SK-N-SH treated with all-trans-retinoic acid at 6 μM for 48 hours (cell line): Measurements from ENCODE around the gene ADAM22.
"Not testable (repeated sequence)": the region's sequence is repeated elsewhere in the genome, so short reads cannot be mapped to it uniquely, and the experiment has no call there.

Source experiments
- ATAC-seq: fragments of 200-7000 bp; cut with Tn5 transposase; 3 replicates; pipeline ENCODE4 v1.9.1; 2020; ENCODE audit warnings: mild to moderate bottlenecking, moderate library complexity
- ARNTL ChIP-seq: fragments of 450-650 bp; formaldehyde crosslinking; IDR thresholded peaks from 2 replicates; pipeline ENCODE4 v1.5.0; 2020; ENCODE audit warnings: low read depth, mild to moderate bottlenecking, moderate library complexity, borderline replicate concordance
- BACH2 ChIP-seq: fragments of 250-450 bp; sonication (Bioruptor Pico); IDR thresholded peaks from 2 replicates; pipeline ENCODE4 v1.9.0; 2021; ENCODE audit warnings: mild to moderate bottlenecking, borderline replicate concordance
- CREB5 ChIP-seq: fragments of 250-450 bp; sonication (Bioruptor Pico); IDR thresholded peaks from 2 replicates; pipeline ENCODE4 v1.5.1; 2020; ENCODE audit warnings: low read depth, mild to moderate bottlenecking, moderate library complexity
- CSDC2 ChIP-seq: fragments of 250-450 bp; sonication (Bioruptor Pico); IDR thresholded peaks from 2 replicates; pipeline ENCODE4 v1.5.0; 2020; ENCODE audit warnings: mild to moderate bottlenecking, moderate library complexity
- ESRRG ChIP-seq: fragments of 250-450 bp; sonication (Bioruptor Pico); IDR thresholded peaks from 2 replicates; pipeline ENCODE4 v1.6.1; 2021; ENCODE audit warnings: mild to moderate bottlenecking
- ISL1 ChIP-seq: fragments of 250-450 bp; sonication (Bioruptor Pico); IDR thresholded peaks from 2 replicates; pipeline ENCODE4 v2.1.2; 2022; ENCODE audit warnings: mild to moderate bottlenecking, moderate library complexity
- PPARA ChIP-seq: fragments of 250-450 bp; sonication (Bioruptor Pico); IDR thresholded peaks from 2 replicates; pipeline ENCODE4 v1.5.0; 2020; ENCODE audit warnings: mild to moderate bottlenecking, borderline replicate concordance
- RARB ChIP-seq: fragments of 250-450 bp; sonication (Bioruptor Pico); IDR thresholded peaks from 2 replicates; pipeline ENCODE4 v1.8.0; 2021; ENCODE audit warnings: mild to moderate bottlenecking, moderate library complexity
- SNAI2 ChIP-seq: fragments of 250-450 bp; sonication (Bioruptor Pico); IDR thresholded peaks from 2 replicates; pipeline ENCODE4 v1.5.0; 2020; ENCODE audit warnings: mild to moderate bottlenecking, moderate library complexity
- TCF4 ChIP-seq: fragments of 250-450 bp; sonication (Bioruptor Pico); IDR thresholded peaks from 2 replicates; pipeline ENCODE4 v1.8.0; 2021; ENCODE audit warnings: mild to moderate bottlenecking, moderate library complexity, borderline replicate concordance
- TOX ChIP-seq: fragments of 250-450 bp; sonication (Bioruptor Pico); IDR thresholded peaks from 2 replicates; pipeline ENCODE4 v1.8.0; 2021; ENCODE audit warnings: mild to moderate bottlenecking, moderate library complexity, borderline replicate concordance
- ZC3H10 ChIP-seq: fragments of 250-450 bp; sonication (Bioruptor Pico); IDR thresholded peaks from 2 replicates; pipeline ENCODE4 v1.5.1; 2021; ENCODE audit warnings: mild to moderate bottlenecking, moderate library complexity
- ZFP3 ChIP-seq: fragments of 250-450 bp; sonication (Bioruptor Pico); IDR thresholded peaks from 2 replicates; pipeline ENCODE4 v1.5.0; 2020; ENCODE audit warnings: mild to moderate bottlenecking, moderate library complexity
- ZFP30 ChIP-seq: fragments of 450-650 bp; formaldehyde crosslinking; IDR thresholded peaks from 2 replicates; pipeline ENCODE4 v1.5.0; 2022; ENCODE audit warnings: mild to moderate bottlenecking, moderate library complexity
- ZNF565 ChIP-seq: fragments of 450-650 bp; formaldehyde crosslinking; conservative IDR thresholded peaks from 2 replicates; pipeline ENCODE4 v1.5.0; 2020; ENCODE audit warnings: low read depth, mild to moderate bottlenecking, moderate library complexity
- ZNF70 ChIP-seq: fragments of 450-650 bp; formaldehyde crosslinking; IDR thresholded peaks from 2 replicates; pipeline ENCODE4 v1.5.0; 2020; ENCODE audit warnings: mild to moderate bottlenecking, moderate library complexity
- ZNF8 ChIP-seq: fragments of 450-650 bp; formaldehyde crosslinking; IDR thresholded peaks from 2 replicates; pipeline ENCODE4 v1.5.0; 2020; ENCODE audit warnings: mild to moderate bottlenecking, moderate library complexity
- TF ChIP-seq, protein P1 (sequence below): fragments of 250-450 bp; sonication (Bioruptor Pico); IDR thresholded peaks from 2 replicates; pipeline ENCODE4 v1.8.0; 2020; ENCODE audit warnings: mild to moderate bottlenecking, moderate library complexity, borderline replicate concordance
- TF ChIP-seq, protein P2 (sequence below): fragments of 250-450 bp; sonication (Bioruptor Pico); IDR thresholded peaks from 2 replicates; pipeline ENCODE4 v1.8.0; 2021; ENCODE audit warnings: low read depth, mild to moderate bottlenecking, moderate library complexity, borderline replicate concordance
- TF ChIP-seq, protein P3 (sequence below): fragments of 250-450 bp; sonication (Bioruptor Pico); IDR thresholded peaks from 2 replicates; pipeline ENCODE4 v1.5.0; 2020; ENCODE audit warnings: mild to moderate bottlenecking, moderate library complexity

ADAM22 gene

GRCh38 chr7:87933605-87933952 lies 472 bp upstream of the ADAM22 start:
- 0 out of 2 replicates have a peak, but pooled peaks have one; percentile 15 for TF ChIP-seq CREB5 (CRISPR knock-in tag)
- no peak for TF ChIP-seq TCF4 (CRISPR knock-in tag)
- TF ChIP-seq, all 23 proteins: peak for 1
- ATAC-seq: no peak

GRCh38 chr7:87934699-87935383 lies 790 bp downstream of the ADAM22 start:
- ATAC-seq: peak; percentile 56
- peak; percentile 22; the same call in 1 of the 2 replicates for TF ChIP-seq ZFP3 (CRISPR knock-in tag)
- no peak for TF ChIP-seq TOX (CRISPR knock-in tag)
- no peak for TF ChIP-seq ESRRG (CRISPR knock-in tag)

GRCh38 chr7:87935384-87935706 lies 1.3 kb downstream of the ADAM22 start:
- 0 out of 3 replicates have a peak, but pooled peaks have one; percentile 2 for ATAC-seq
- TF ChIP-seq TCF4 (CRISPR knock-in tag) (no peak), ARNTL (CRISPR knock-in tag) (no peak), RARB (no peak), ISL1 (no peak), PPARA (CRISPR knock-in tag) (no peak), ZFP3 (CRISPR knock-in tag) (no peak)
- TF ChIP-seq, protein P1, sequence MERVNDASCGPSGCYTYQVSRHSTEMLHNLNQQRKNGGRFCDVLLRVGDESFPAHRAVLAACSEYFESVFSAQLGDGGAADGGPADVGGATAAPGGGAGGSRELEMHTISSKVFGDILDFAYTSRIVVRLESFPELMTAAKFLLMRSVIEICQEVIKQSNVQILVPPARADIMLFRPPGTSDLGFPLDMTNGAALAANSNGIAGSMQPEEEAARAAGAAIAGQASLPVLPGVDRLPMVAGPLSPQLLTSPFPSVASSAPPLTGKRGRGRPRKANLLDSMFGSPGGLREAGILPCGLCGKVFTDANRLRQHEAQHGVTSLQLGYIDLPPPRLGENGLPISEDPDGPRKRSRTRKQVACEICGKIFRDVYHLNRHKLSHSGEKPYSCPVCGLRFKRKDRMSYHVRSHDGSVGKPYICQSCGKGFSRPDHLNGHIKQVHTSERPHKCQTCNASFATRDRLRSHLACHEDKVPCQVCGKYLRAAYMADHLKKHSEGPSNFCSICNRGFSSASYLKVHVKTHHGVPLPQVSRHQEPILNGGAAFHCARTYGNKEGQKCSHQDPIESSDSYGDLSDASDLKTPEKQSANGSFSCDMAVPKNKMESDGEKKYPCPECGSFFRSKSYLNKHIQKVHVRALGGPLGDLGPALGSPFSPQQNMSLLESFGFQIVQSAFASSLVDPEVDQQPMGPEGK: no peak
- TF ChIP-seq, protein P2, sequence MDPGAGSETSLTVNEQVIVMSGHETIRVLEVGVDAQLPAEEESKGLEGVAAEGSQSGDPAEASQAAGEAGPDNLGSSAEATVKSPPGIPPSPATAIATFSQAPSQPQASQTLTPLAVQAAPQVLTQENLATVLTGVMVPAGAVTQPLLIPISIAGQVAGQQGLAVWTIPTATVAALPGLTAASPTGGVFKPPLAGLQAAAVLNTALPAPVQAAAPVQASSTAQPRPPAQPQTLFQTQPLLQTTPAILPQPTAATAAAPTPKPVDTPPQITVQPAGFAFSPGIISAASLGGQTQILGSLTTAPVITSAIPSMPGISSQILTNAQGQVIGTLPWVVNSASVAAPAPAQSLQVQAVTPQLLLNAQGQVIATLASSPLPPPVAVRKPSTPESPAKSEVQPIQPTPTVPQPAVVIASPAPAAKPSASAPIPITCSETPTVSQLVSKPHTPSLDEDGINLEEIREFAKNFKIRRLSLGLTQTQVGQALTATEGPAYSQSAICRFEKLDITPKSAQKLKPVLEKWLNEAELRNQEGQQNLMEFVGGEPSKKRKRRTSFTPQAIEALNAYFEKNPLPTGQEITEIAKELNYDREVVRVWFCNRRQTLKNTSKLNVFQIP: no peak

DNA sequence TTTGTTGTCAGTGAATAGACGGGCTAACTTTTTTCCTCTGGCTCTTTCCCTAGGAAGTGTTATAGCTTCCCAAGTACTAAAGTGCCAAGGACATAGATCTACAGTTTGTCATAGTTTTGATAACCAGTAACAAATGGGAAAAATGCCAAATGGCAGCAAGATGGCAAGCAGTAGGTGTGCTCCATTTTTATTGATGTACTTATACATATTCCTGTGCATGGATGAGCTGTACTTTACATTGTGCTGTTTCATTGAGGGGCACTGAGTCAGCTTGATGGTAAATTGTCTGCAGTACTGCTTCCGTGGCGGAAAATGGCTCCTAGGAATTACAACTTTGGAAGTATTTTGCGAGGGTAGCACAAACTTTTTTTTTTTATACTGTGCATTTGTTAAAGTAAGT lies 7.1 kb downstream of the ADAM22 start:
- TF ChIP-seq, protein P3, sequence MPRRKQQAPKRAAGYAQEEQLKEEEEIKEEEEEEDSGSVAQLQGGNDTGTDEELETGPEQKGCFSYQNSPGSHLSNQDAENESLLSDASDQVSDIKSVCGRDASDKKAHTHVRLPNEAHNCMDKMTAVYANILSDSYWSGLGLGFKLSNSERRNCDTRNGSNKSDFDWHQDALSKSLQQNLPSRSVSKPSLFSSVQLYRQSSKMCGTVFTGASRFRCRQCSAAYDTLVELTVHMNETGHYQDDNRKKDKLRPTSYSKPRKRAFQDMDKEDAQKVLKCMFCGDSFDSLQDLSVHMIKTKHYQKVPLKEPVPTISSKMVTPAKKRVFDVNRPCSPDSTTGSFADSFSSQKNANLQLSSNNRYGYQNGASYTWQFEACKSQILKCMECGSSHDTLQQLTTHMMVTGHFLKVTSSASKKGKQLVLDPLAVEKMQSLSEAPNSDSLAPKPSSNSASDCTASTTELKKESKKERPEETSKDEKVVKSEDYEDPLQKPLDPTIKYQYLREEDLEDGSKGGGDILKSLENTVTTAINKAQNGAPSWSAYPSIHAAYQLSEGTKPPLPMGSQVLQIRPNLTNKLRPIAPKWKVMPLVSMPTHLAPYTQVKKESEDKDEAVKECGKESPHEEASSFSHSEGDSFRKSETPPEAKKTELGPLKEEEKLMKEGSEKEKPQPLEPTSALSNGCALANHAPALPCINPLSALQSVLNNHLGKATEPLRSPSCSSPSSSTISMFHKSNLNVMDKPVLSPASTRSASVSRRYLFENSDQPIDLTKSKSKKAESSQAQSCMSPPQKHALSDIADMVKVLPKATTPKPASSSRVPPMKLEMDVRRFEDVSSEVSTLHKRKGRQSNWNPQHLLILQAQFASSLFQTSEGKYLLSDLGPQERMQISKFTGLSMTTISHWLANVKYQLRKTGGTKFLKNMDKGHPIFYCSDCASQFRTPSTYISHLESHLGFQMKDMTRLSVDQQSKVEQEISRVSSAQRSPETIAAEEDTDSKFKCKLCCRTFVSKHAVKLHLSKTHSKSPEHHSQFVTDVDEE (CRISPR knock-in tag): no peak
- no peak for TF ChIP-seq TCF4 (CRISPR knock-in tag)
- no peak for ATAC-seq

GRCh38 chr7:87944547-87944946 lies 10.5 kb downstream of the ADAM22 start:
- ATAC-seq: no peak
- TF ChIP-seq BACH2 (CRISPR knock-in tag): no peak
- TF ChIP-seq SNAI2: no peak
- TF ChIP-seq ESRRG (CRISPR knock-in tag): no peak
- no peak for TF ChIP-seq ZNF70 (CRISPR knock-in tag)
- no peak for TF ChIP-seq ARNTL (CRISPR knock-in tag)
- no peak for TF ChIP-seq CREB5 (CRISPR knock-in tag)
- TF ChIP-seq, protein P2: no peak
- no peak for TF ChIP-seq CSDC2
- TF ChIP-seq ZC3H10 (CRISPR knock-in tag): no peak
- no peak for TF ChIP-seq PPARA (CRISPR knock-in tag)
- TF ChIP-seq ZFP30 (CRISPR knock-in tag): no peak
- no peak for TF ChIP-seq TCF4 (CRISPR knock-in tag)
- TF ChIP-seq TOX (CRISPR knock-in tag): no peak
- TF ChIP-seq ZNF8 (CRISPR knock-in tag): no peak
- no peak for TF ChIP-seq ZNF565 (CRISPR knock-in tag)
- TF ChIP-seq RARB: no peak

- not testable (repeated sequence) for ATAC-seq
Measured at GRCh38 chr7:87945926-87946325, 11.9 kb downstream of the ADAM22 start.
